CD4-positive, CD25-positive, alpha-beta regulatory T cell (primary cell): ENCODE data around the gene KIAA1328. TPM values are rescaled to one million over a fixed set of nuclear protein-coding genes. Genes with fewer than 3 reads are reported as not detected.

Experiments used
- ATAC-seq, 2 donors: fragments of 150-1000 bp; cut with Tn5 transposase; one replicate each; pipeline ENCODE4 v1.10.0; 2021; ENCODE audit warnings: low read depth in 2 of 2, moderate number of reproducible peaks in 2 of 2, moderate library complexity in 1 of 2
- DNase-seq, 3 donors: peaks; one replicate each; pipeline versions ENCODE4 v3.0.0 to v3.0.0-alpha.2; 2012 to 2022; ENCODE audit warnings: mixed read lengths in 1 of 3
- H3K27ac ChIP-seq: one replicate; pipeline ENCODE4 v1.7.0; 2013; ENCODE audit warnings: mild to moderate bottlenecking, low read length; ENCODE audit not compliant: insufficient read depth, poor library complexity, severe bottlenecking
- H3K27me3 ChIP-seq: one replicate; pipeline ENCODE4 v1.7.0; 2013; ENCODE audit warnings: low read length; ENCODE audit not compliant: control insufficient read depth, insufficient read depth
- H3K36me3 ChIP-seq: one replicate; pipeline ENCODE4 v1.7.0; 2013; ENCODE audit warnings: mild to moderate bottlenecking, low read length, moderate library complexity; ENCODE audit not compliant: control insufficient read depth, insufficient read depth
- H3K4me1 ChIP-seq: 2 replicates; pipeline ENCODE4 v1.7.0; 2013; ENCODE audit warnings: mild to moderate bottlenecking, low read length; ENCODE audit not compliant: insufficient read depth, control insufficient read depth, poor library complexity, severe bottlenecking
- H3K4me3 ChIP-seq: one replicate; pipeline ENCODE4 v1.7.0; 2013; ENCODE audit warnings: low read depth, mild to moderate bottlenecking, low read length, moderate library complexity
- H3K9me3 ChIP-seq, 2 experiments: 1 replicate in 1 of 2; 2 replicates in 1 of 2; pipeline ENCODE4 v1.7.0; 2013; ENCODE audit warnings: low read length in 2 of 2, mild to moderate bottlenecking in 1 of 2, moderate library complexity in 1 of 2; ENCODE audit not compliant: control insufficient read depth in 2 of 2
- H3K27ac Mint-ChIP-seq, 3 donors: one replicate each; pipeline ENCODE4 v1.8.0; 2020 to 2022; ENCODE audit warnings: mild to moderate bottlenecking in 3 of 3, mixed read lengths in 3 of 3, moderate library complexity in 2 of 3
- H3K27me3 Mint-ChIP-seq: one replicate; pipeline ENCODE4 v1.8.0; 2022; ENCODE audit warnings: mild to moderate bottlenecking, mixed read lengths
- H3K36me3 Mint-ChIP-seq: one replicate; pipeline ENCODE4 v1.8.0; 2020; ENCODE audit warnings: mixed read lengths
- H3K4me1 Mint-ChIP-seq, 4 donors: one replicate each; pipeline ENCODE4 v1.8.0; 2020 to 2022; ENCODE audit warnings: mixed read lengths in 4 of 4, mild to moderate bottlenecking in 1 of 4
- H3K4me3 Mint-ChIP-seq, 4 donors: one replicate each; pipeline ENCODE4 v1.8.0; 2020 to 2022; ENCODE audit warnings: mild to moderate bottlenecking in 4 of 4, mixed read lengths in 4 of 4, moderate library complexity in 3 of 4
- H3K9me3 Mint-ChIP-seq, 7 donors: one replicate each; pipeline ENCODE4 v1.8.0; 2020 to 2022; ENCODE audit warnings: mixed read lengths in 7 of 7, mild to moderate bottlenecking in 3 of 7, moderate library complexity in 2 of 7
- polyA plus RNA-seq, 4 donors: library from polyadenylated mRNA; unstranded; fragments of 300-500 nt; fragmentation: Illumina TruSeq; gene quantifications; one replicate each; pipeline ENCODE4 v1.2.3, GENCODE V29; 2021
- total RNA-seq: library from RNA; stranded (reverse); gene quantifications from one replicate; pipeline ENCODE4 v1.2.3, GENCODE V29; 2022

The KIAA1328 gene
- total and polyA plus RNA-seq, 5 donors from 2014 or later: 7.9 to 15.4 (median 8.5) TPM

- H3K4me3 ChIP-seq: no peak overlapping the region
- no peaks in the 10 kb centered on the region for H3K4me1 ChIP-seq
- H3K27ac ChIP-seq: no peak overlapping the region
- no peaks in the 10 kb centered on the region for H3K9me3 ChIP-seq
- Mint-ChIP-seq H3K4me1 (peaks cover 0 to 10% (median 0%) of the 10 kb centered on the region in 4 donors), H3K9me3 (peaks cover 0 to 21% (median 6%) of the 10 kb centered on the region in 7 donors), H3K36me3 (peaks cover 19% of the 10 kb centered on the region), H3K27me3 (no peaks in the 10 kb centered on the region), H3K4me3 (no peak overlapping the region), H3K27ac (no peak overlapping the region)
- DNase-seq (no peak), ATAC-seq (no peak)
- no peaks in the 10 kb centered on the region for H3K27me3 ChIP-seq
- no peaks in the 10 kb centered on the region for H3K36me3 ChIP-seq
Measured at GRCh38 chr18:37219257-37219656, 390.3 kb downstream of the KIAA1328 start.

DNA sequence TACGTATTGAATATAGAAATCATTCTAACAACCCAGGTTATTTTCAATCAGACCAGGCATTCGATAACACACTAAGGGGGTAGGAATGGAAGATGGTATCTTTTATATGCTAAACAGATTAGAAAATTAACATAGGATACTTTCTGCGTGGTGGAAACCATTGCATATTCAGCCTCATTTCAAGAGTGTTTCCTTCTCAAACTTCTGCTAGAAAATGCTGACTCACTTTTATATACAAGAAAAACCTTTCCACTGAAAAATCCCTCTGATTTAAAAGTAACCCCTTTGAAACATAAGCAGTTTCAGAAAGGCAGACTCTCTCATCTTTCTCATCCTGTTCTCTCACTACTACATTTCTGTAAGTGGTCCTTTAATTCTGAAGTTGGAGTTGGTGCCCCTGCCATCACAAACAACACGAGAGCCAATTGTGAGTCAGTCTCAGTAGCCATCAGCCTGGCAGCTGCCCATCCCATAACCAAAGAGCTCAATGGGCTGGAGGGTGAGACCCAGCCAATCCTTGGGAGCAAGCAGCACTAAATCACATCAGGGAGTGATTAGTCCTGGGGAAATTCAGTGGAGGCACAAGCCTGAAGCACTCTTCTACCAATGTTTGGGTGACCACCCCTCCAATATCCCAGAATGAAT lies 393.5 kb downstream of the KIAA1328 start:
- no peaks in the 10 kb centered on the region for H3K9me3 ChIP-seq
- Mint-ChIP-seq H3K9me3 (peaks cover 0 to 2% (median 2%) of the 10 kb centered on the region in 7 donors), H3K36me3 (peaks cover 29% of the 10 kb centered on the region), H3K4me1 (peaks cover 0 to 8% (median 0%) of the 10 kb centered on the region in 4 donors), H3K4me3 (no peak overlapping the region), H3K27me3 (no peaks in the 10 kb centered on the region), H3K27ac (no peak overlapping the region)
- H3K27me3 ChIP-seq: no peaks in the 10 kb centered on the region
- no peak overlapping the region for H3K4me3 ChIP-seq
- no peaks in the 10 kb centered on the region for H3K36me3 ChIP-seq
- ATAC-seq (no peak), DNase-seq (no peak)
- H3K27ac ChIP-seq: no peak overlapping the region
- H3K4me1 ChIP-seq: no peaks in the 10 kb centered on the region

GRCh38 chr18:37222999-37223378 lies 394.1 kb downstream of the KIAA1328 start:
- Histone ChIP-seq H3K27me3 (no peaks in the 10 kb centered on the region), H3K9me3 (no peaks in the 10 kb centered on the region), H3K4me1 (no peaks in the 10 kb centered on the region), H3K27ac (no peak overlapping the region), H3K4me3 (no peak overlapping the region), H3K36me3 (no peaks in the 10 kb centered on the region)
- DNase-seq (no peak), ATAC-seq (no peak)
- H3K4me3 Mint-ChIP-seq: no peak overlapping the region
- peaks cover 34% of the 10 kb centered on the region for H3K36me3 Mint-ChIP-seq
- H3K4me1 Mint-ChIP-seq: peaks cover 0 to 7% (median 0%) of the 10 kb centered on the region in 4 donors
- no peaks in the 10 kb centered on the region for H3K27me3 Mint-ChIP-seq
- H3K27ac Mint-ChIP-seq: no peak overlapping the region
- peaks cover 0 to 4% (median 1%) of the 10 kb centered on the region in 7 donors for H3K9me3 Mint-ChIP-seq

GRCh38 chr18:37225279-37225678 lies 396.4 kb downstream of the KIAA1328 start:
- ATAC-seq (no peak), DNase-seq (no peak)
- Histone ChIP-seq H3K9me3 (no peaks in the 10 kb centered on the region), H3K4me1 (no peaks in the 10 kb centered on the region), H3K36me3 (no peaks in the 10 kb centered on the region), H3K27ac (no peak overlapping the region), H3K27me3 (no peaks in the 10 kb centered on the region), H3K4me3 (no peak overlapping the region)
- H3K9me3 Mint-ChIP-seq: peaks cover 0 to 6% (median 2%) of the 10 kb centered on the region in 7 donors
- no peaks in the 10 kb centered on the region for H3K27me3 Mint-ChIP-seq
- H3K27ac Mint-ChIP-seq: no peak overlapping the region
- H3K4me3 Mint-ChIP-seq: no peak overlapping the region
- peaks cover 0 to 2% (median 0%) of the 10 kb centered on the region in 4 donors for H3K4me1 Mint-ChIP-seq
- H3K36me3 Mint-ChIP-seq: peaks cover 34% of the 10 kb centered on the region

- no peaks in the 10 kb centered on the region for H3K9me3 ChIP-seq
- peaks cover 0 to 2% (median 0%) of the 10 kb centered on the region in 4 donors for H3K4me1 Mint-ChIP-seq
- ATAC-seq: no peak
Measured at GRCh38 chr18:37230768-37231167, 401.8 kb downstream of the KIAA1328 start.

GRCh38 chr18:37231251-37231650 lies 402.3 kb downstream of the KIAA1328 start:
- no peaks in the 10 kb centered on the region for H3K4me1 ChIP-seq
- H3K36me3 ChIP-seq: no peaks in the 10 kb centered on the region
- H3K9me3 ChIP-seq: no peaks in the 10 kb centered on the region
- ATAC-seq (no peak), DNase-seq (no peak)
- Mint-ChIP-seq H3K27me3 (no peaks in the 10 kb centered on the region), H3K4me1 (peaks cover 0 to 2% (median 0%) of the 10 kb centered on the region in 4 donors), H3K9me3 (peaks cover 0 to 5% (median 0%) of the 10 kb centered on the region in 7 donors), H3K27ac (no peak overlapping the region), H3K4me3 (no peak overlapping the region), H3K36me3 (peaks cover 6% of the 10 kb centered on the region)
- no peak overlapping the region for H3K4me3 ChIP-seq
- H3K27me3 ChIP-seq: no peaks in the 10 kb centered on the region
- no peak overlapping the region for H3K27ac ChIP-seq

More at GRCh38 chr18:37230768-37231167, 401.8 kb downstream of the KIAA1328 start:
- H3K27ac ChIP-seq: no peak overlapping the region
- no peaks in the 10 kb centered on the region for H3K27me3 Mint-ChIP-seq
- peaks cover 0 to 5% (median 0%) of the 10 kb centered on the region in 7 donors for H3K9me3 Mint-ChIP-seq
- no peak overlapping the region for H3K4me3 Mint-ChIP-seq
- no peaks in the 10 kb centered on the region for H3K4me1 ChIP-seq
- H3K36me3 ChIP-seq: no peaks in the 10 kb centered on the region
- peaks cover 11% of the 10 kb centered on the region for H3K36me3 Mint-ChIP-seq
- H3K27ac Mint-ChIP-seq: no peak overlapping the region
- DNase-seq: no peak
- no peak overlapping the region for H3K4me3 ChIP-seq
- no peaks in the 10 kb centered on the region for H3K27me3 ChIP-seq

GRCh38 chr18:37235583-37235982 lies 406.7 kb downstream of the KIAA1328 start:
- Mint-ChIP-seq H3K36me3 (no peaks in the 10 kb centered on the region), H3K9me3 (peaks cover 0 to 1% (median 0%) of the 10 kb centered on the region in 7 donors)

More at GRCh38 chr18:37235583-37235982, 406.7 kb downstream of the KIAA1328 start:
- Histone ChIP-seq H3K27ac (no peak overlapping the region), H3K4me3 (no peak overlapping the region), H3K4me1 (no peaks in the 10 kb centered on the region), H3K36me3 (no peaks in the 10 kb centered on the region), H3K9me3 (no peaks in the 10 kb centered on the region), H3K27me3 (no peaks in the 10 kb centered on the region)
- DNase-seq (no peak), ATAC-seq (no peak)
- Mint-ChIP-seq H3K27me3 (peaks cover 5% of the 10 kb centered on the region), H3K27ac (no peak overlapping the region), H3K4me3 (no peak overlapping the region), H3K4me1 (no peaks in the 10 kb centered on the region)
